Colonic mucosa (tissue), 4 donors: ENCODE results near the gene PDXP. TPM values are rescaled to one million over a fixed set of nuclear protein-coding genes. Genes with fewer than 3 reads are reported as not detected.

ENCODE experiments used
- DNase-seq: peaks from one replicate; pipeline ENCODE4 v3.0.0-alpha.2; 2020
- H3K27ac ChIP-seq: fragments of 200-600 bp; one replicate; pipeline ENCODE4 v1.8.0; 2021
- H3K27me3 ChIP-seq: fragments of 200-600 bp; one replicate; pipeline ENCODE4 v1.8.0; 2021
- H3K36me3 ChIP-seq: fragments of 200-600 bp; one replicate; pipeline ENCODE4 v1.8.0; 2021
- H3K4me1 ChIP-seq: fragments of 200-600 bp; one replicate; pipeline ENCODE4 v1.8.0; 2021; ENCODE audit warnings: mild to moderate bottlenecking
- H3K4me3 ChIP-seq: fragments of 200-600 bp; one replicate; pipeline ENCODE4 v1.8.0; 2021
- H3K9ac ChIP-seq, 2 donors: one replicate each; pipeline ENCODE4 v1.7.0; 2013; ENCODE audit warnings: control low read depth in 2 of 2, low read depth in 2 of 2, low read length in 2 of 2
- H3K9me3 ChIP-seq: fragments of 200-600 bp; one replicate; pipeline ENCODE4 v1.8.0; 2021
- intact Hi-C: fragments of 100-400 bp; cut with DNase I; formaldehyde crosslinking; loops from one replicate; pipeline ENCODE4 v1.14.1; 2022
- total RNA-seq, 2 donors: library from RNA; stranded (reverse); fragmentation: NEBNext Ultra II Directional in 1 of 2; extraction: Animal tissue kit (Norgen Biotek cat#: 25700) in 1 of 2; gene quantifications; one replicate each; pipeline ENCODE4 v1.2.1, GENCODE V29; 2021
- TF ChIP-seq, protein P1 (sequence below): fragments of 200-600 bp; IDR thresholded peaks from one replicate; pipeline ENCODE4 v1.8.0; 2022; ENCODE audit warnings: antibody characterized with exemption, mild to moderate bottlenecking
- donor health status: healthy.
- donor health status: DM: no; HTN: no; CAD: no.
- donor health status: DM: no; HTN: no; CAD: no.

PDXP gene
- total RNA-seq, 2 donors from 2014 or later = 24.5 to 34.0 TPM

DNA sequence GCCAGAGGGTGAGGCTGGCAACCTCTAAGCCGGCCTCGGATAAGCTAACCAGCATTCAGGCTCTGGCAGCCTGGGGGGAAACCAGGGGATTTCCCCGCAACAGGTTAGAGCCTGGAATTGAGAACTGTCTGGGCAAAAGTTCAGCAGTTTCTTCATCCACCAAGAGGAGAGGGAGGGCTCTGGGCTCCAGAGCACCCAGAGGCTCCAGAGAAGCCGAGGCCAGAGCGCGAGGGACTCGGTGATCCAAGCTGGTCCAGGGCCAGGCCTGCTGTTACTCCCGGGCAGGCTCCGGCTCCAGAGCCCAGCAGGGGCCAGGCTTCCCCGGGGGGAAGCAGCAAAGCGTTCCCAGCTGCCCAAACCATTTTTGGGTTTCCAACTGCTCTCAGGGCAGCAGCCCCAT is 32.4 kb upstream of the PDXP start:
- Histone ChIP-seq H3K36me3 (no peaks in the 10 kb centered on the region), H3K4me1 (peaks cover 30% of the 10 kb centered on the region), H3K9ac (peak overlapping the region in 1 of 2 donors; percentile 68), H3K27me3 (no peaks in the 10 kb centered on the region), H3K27ac (peak overlapping the region; percentile 70), H3K9me3 (no peaks in the 10 kb centered on the region), H3K4me3 (no peak overlapping the region)
- no peak for DNase-seq
- TF ChIP-seq, protein P1, sequence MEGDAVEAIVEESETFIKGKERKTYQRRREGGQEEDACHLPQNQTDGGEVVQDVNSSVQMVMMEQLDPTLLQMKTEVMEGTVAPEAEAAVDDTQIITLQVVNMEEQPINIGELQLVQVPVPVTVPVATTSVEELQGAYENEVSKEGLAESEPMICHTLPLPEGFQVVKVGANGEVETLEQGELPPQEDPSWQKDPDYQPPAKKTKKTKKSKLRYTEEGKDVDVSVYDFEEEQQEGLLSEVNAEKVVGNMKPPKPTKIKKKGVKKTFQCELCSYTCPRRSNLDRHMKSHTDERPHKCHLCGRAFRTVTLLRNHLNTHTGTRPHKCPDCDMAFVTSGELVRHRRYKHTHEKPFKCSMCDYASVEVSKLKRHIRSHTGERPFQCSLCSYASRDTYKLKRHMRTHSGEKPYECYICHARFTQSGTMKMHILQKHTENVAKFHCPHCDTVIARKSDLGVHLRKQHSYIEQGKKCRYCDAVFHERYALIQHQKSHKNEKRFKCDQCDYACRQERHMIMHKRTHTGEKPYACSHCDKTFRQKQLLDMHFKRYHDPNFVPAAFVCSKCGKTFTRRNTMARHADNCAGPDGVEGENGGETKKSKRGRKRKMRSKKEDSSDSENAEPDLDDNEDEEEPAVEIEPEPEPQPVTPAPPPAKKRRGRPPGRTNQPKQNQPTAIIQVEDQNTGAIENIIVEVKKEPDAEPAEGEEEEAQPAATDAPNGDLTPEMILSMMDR = no peak
- intact Hi-C loops = no loop called here

DNA sequence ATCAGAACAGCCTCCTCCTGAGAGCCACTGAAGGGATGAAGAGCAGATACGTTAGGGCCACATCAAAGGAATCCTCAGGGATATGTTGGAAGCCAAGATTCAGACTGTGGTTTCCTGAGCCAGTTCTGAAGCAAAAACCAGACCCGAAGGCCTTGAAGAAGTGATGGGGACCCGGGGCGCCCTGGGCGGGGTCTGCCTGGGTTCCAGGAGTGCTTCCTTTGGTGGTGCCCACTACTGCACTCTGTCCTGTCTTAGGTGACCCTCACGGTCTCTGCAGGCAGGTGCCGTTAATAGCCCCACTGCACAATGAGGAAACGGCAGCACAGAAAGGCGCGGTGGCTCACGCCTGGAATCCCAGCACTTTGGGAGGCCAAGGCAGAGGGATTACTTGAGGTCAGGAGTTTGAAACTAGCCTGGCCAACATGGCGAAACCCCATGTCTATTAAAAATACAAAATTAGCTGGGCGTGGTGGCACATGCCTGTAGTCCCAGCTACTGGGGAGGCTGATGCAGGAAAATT is 31.9 kb upstream of the PDXP start:
- Histone ChIP-seq H3K27ac (peak overlapping the region; percentile 70), H3K4me1 (peaks cover 30% of the 10 kb centered on the region), H3K9me3 (no peaks in the 10 kb centered on the region), H3K9ac (peak overlapping the region in 1 of 2 donors; percentile 68), H3K4me3 (no peak overlapping the region), H3K36me3 (no peaks in the 10 kb centered on the region), H3K27me3 (no peaks in the 10 kb centered on the region)
- DNase-seq = no peak
- TF ChIP-seq, protein P1 = no peak
- intact Hi-C loops = no loop called here

DNA sequence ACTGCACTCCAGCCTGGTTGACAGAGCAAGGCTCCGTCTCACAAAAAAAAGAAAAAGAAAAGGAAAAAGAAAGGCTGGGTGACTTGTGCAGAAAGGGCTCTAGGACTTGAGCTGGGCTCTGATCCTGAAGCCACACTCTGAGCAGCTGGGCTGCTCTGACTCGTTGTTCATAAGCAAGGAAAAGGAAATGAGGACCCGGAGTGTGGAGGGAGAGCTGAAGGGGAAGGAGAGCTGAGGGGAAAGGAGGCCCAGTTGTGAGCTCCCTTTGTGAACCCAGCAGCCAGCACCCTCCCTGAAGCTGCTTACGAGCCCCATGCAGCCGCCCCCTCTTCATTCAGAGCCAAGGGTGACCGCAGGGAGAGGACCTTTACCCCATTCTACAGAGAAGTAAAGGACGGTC is 31.4 kb upstream of the PDXP start:
- Histone ChIP-seq H3K36me3 (no peaks in the 10 kb centered on the region), H3K4me3 (no peak overlapping the region), H3K27me3 (no peaks in the 10 kb centered on the region), H3K9me3 (no peaks in the 10 kb centered on the region), H3K9ac (peak overlapping the region; percentile 45 to 78), H3K4me1 (peaks cover 30% of the 10 kb centered on the region), H3K27ac (peak overlapping the region; percentile 70)
- TF ChIP-seq, protein P1 = no peak
- intact Hi-C loops = no loop called here
- no peak for DNase-seq

DNA sequence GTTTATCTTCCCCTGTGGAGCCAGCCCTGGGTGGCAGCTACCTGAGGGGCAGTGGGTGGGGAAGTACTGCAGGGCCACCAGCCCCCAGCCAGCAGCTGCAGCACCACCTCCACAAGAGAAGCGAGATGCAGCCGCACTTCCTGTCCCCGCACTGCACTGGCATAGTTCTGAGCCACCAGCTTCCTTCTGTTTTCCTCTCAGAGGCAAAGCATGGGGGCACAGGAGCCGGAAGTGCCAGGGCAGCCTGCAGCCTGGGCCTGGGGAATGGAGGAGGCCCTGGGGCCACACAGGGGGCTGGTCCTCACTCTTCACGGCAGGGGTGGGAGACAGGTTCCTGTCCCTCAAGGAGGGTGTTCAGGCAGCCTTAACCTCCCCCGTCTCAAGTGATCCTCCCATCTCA is 31.0 kb upstream of the PDXP start:
- H3K4me1 ChIP-seq = peaks cover 30% of the 10 kb centered on the region
- H3K36me3 ChIP-seq = no peaks in the 10 kb centered on the region

DNA sequence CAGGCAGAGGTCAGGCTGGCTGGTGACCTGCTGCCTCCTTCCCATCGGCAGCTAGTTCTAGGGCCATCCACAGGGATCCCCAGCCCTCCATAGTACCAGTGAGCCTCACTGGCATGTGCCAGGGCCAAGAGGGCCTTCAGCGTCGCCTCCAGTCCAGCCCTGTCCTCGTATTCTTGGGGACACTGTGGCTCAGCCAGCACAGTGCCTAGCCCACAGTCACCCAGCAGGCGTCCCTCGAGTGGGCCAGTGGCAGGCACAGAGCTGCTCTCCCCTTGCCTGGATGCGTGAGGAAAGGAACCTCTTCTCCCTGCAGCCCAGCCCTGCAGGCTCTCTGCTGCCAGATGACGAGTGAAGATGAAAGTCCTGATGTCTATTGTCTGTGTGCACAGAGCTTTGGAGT is 29.7 kb upstream of the PDXP start:
- DNase-seq = no peak
- H3K9ac ChIP-seq = no peak overlapping the region
- TF ChIP-seq, protein P1 = no peak
- peaks cover 31% of the 10 kb centered on the region for H3K4me1 ChIP-seq
- H3K27me3 ChIP-seq = no peaks in the 10 kb centered on the region
- intact Hi-C loops = no loop called here
- H3K27ac ChIP-seq = no peak overlapping the region
- no peaks in the 10 kb centered on the region for H3K9me3 ChIP-seq
- no peaks in the 10 kb centered on the region for H3K36me3 ChIP-seq
- H3K4me3 ChIP-seq = no peak overlapping the region

More for the DNA sequence above, 31.0 kb upstream of the PDXP start:
- Histone ChIP-seq H3K4me3 (no peak overlapping the region), H3K27me3 (no peaks in the 10 kb centered on the region), H3K9ac (peak overlapping the region; percentile 45 to 78), H3K9me3 (no peaks in the 10 kb centered on the region), H3K27ac (peak overlapping the region; percentile 70)
- intact Hi-C loops = no loop called here
- DNase-seq = no peak
- TF ChIP-seq, protein P1 = no peak
